Measurements from ENCODE around the gene TUBA4B. TPM values are rescaled to one million over a fixed set of nuclear protein-coding genes. Genes with fewer than 3 reads are reported as not detected.
A peak's percentile ranks its signal among the peaks of the same experiment; 100 is the strongest.

TUBA4B gene
- total and polyA plus RNA-seq, 12 donors: not detected

- Histone ChIP-seq H3K4me1 (peaks cover 11 to 69% (median 29%) of the 10 kb centered on the region in 9 donors), H3K4me3 (no peak overlapping the region), H3K36me3 (peaks cover 0 to 67% (median 47%) of the 10 kb centered on the region in 9 donors), H3K9me3 (no peaks in the 10 kb centered on the region), H3K27ac (peak overlapping the region in 1 of 10 donors; percentile 65), H3K27me3 (no peaks in the 10 kb centered on the region)
- TF ChIP-seq CTCF (IDR thresholded peaks at IDR 0.05): no peak
- WGBS, 2 donors: 75 to 83% methylated on average over 5 of the region's 5 CpGs
- ATAC-seq (no peak), DNase-seq (no peak)
- intact Hi-C loops (cut with DNase I): no loop called here
Observed at GRCh38 chr2:219282375-219282774, 29.3 kb downstream of the TUBA4B start.

- no peak overlapping the region for H3K4me3 ChIP-seq
- peak overlapping the region in 1 of 10 donors; percentile 65 for H3K27ac ChIP-seq
- ATAC-seq (no peak), DNase-seq (no peak)
- peaks cover 7 to 62% (median 22%) of the 10 kb centered on the region in 9 donors for H3K4me1 ChIP-seq
- TF ChIP-seq CTCF (IDR thresholded peaks at IDR 0.05): no peak
- 82 to 89% methylated on average over 17 of the region's 17 CpGs for WGBS, 2 donors
- no peaks in the 10 kb centered on the region for H3K27me3 ChIP-seq
- intact Hi-C loops (cut with DNase I): no loop called here
- no peaks in the 10 kb centered on the region for H3K9me3 ChIP-seq
- H3K36me3 ChIP-seq: peaks cover 0 to 67% (median 47%) of the 10 kb centered on the region in 9 donors
Observed at GRCh38 chr2:219282943-219283581, 30.0 kb downstream of the TUBA4B start.

- intact Hi-C loops (cut with DNase I): no loop called here
- Histone ChIP-seq H3K4me3 (no peak overlapping the region), H3K9me3 (no peaks in the 10 kb centered on the region), H3K36me3 (peaks cover 0 to 67% (median 47%) of the 10 kb centered on the region in 9 donors), H3K27ac (peak overlapping the region in 2 of 10 donors; percentile 19 to 50), H3K27me3 (no peaks in the 10 kb centered on the region), H3K4me1 (peaks cover 0 to 57% (median 14%) of the 10 kb centered on the region in 9 donors)
- no peak for DNase-seq
- no peak for ATAC-seq
- TF ChIP-seq CTCF (IDR thresholded peaks at IDR 0.05): no peak
- WGBS, 2 donors: 87% methylated on average over 16 of the region's 16 CpGs
Observed at GRCh38 chr2:219284501-219285372, 31.7 kb downstream of the TUBA4B start.

GRCh38 chr2:219285373-219285735, 32.3 kb downstream of the TUBA4B start:
- peaks cover 0 to 66% (median 47%) of the 10 kb centered on the region in 9 donors for H3K36me3 ChIP-seq
- H3K9me3 ChIP-seq: no peaks in the 10 kb centered on the region
- no peak for ATAC-seq
- no peak for TF ChIP-seq CTCF (IDR thresholded peaks at IDR 0.05)
- H3K4me1 ChIP-seq: peaks cover 0 to 53% (median 8%) of the 10 kb centered on the region in 9 donors
- DNase-seq: no peak
- no peaks in the 10 kb centered on the region for H3K27me3 ChIP-seq
- intact Hi-C loops (cut with DNase I): no loop called here
- 82 to 89% methylated on average over 12 of the region's 12 CpGs for WGBS, 2 donors
- H3K27ac ChIP-seq: peak overlapping the region in 4 of 10 donors; percentile 19 to 50 (median 20)
- H3K4me3 ChIP-seq: no peak overlapping the region

All from heart right ventricle (tissue), 16 donors.